GM20000 (cell line): Measurements from ENCODE around the gene CARD6.
A peak's percentile ranks its signal among the peaks of the same experiment; 100 is the strongest.

ENCODE experiments used
- DNase-seq: peaks from one replicate; pipeline ENCODE4 v3.0.0; 2012; ENCODE audit warnings: low spot score
- CTCF ChIP-seq: IDR thresholded peaks from 2 replicates; pipeline ENCODE4 v1.5.1; 2012; ENCODE audit warnings: mild to moderate bottlenecking, control low read depth; ENCODE audit errors: extremely low read depth, missing control alignments

Gene CARD6

GRCh38 chr5:40832345-40832744, 8.8 kb upstream of the CARD6 start:
- DNase-seq, result no peak
- TF ChIP-seq CTCF, result no peak

GRCh38 chr5:40833712-40834229, 7.4 kb upstream of the CARD6 start:
- no peak for TF ChIP-seq CTCF
- no peak for DNase-seq

- no peak for DNase-seq
Observed at GRCh38 chr5:40834391-40834848, 6.7 kb upstream of the CARD6 start.

GRCh38 chr5:40834849-40835787, 6.0 kb upstream of the CARD6 start, which contains the start of gene RPL37:
Gene RPL37, minus strand, starts transcription at chr5:40835222. Its CDS starts 37 bp downstream, at chr5:40835185.
- TF ChIP-seq CTCF, result no peak
- DNase-seq, result peak; percentile 88

More at GRCh38 chr5:40834391-40834848, 6.7 kb upstream of the CARD6 start:
- TF ChIP-seq CTCF, result no peak

- TF ChIP-seq CTCF, result no peak
- DNase-seq, result no peak
Observed at GRCh38 chr5:40838086-40838485, 3.1 kb upstream of the CARD6 start.

- DNase-seq, result no peak
- no peak for TF ChIP-seq CTCF
Observed at GRCh38 chr5:40842351-40842750, 1.2 kb downstream of the CARD6 start.

- no peak for DNase-seq
- TF ChIP-seq CTCF, result no peak
Observed at GRCh38 chr5:40844565-40844964, 3.4 kb downstream of the CARD6 start.
